ENCODE measurements around the gene AHCY.

AHCY gene

GRCh38 chr20:34324541-34324940 lies 21.4 kb upstream of the AHCY start:
- in situ Hi-C loops (cut with MboI; ENCODE audit: low sequenced_read_pairs), result no loop called here

- in situ Hi-C loops (cut with MboI; ENCODE audit: low sequenced_read_pairs), result no loop called here
Observed at GRCh38 chr20:34322267-34323105, 19.3 kb upstream of the AHCY start.

GRCh38 chr20:34320861-34321260 lies 17.7 kb upstream of the AHCY start:
- in situ Hi-C loops (cut with MboI; ENCODE audit: low sequenced_read_pairs), result no loop called here

GRCh38 chr20:34318609-34319443 lies 15.7 kb upstream of the AHCY start:
- in situ Hi-C loops (cut with MboI; ENCODE audit: low sequenced_read_pairs), result no loop called here

- in situ Hi-C loops (cut with MboI; ENCODE audit: low sequenced_read_pairs), result no loop called here
Observed at GRCh38 chr20:34316196-34316814, 13.2 kb upstream of the AHCY start.

GRCh38 chr20:34315236-34315635 lies 12.1 kb upstream of the AHCY start:
- in situ Hi-C loops (cut with MboI; ENCODE audit: low sequenced_read_pairs), result no loop called here

- in situ Hi-C loops (cut with MboI; ENCODE audit: low sequenced_read_pairs), result no loop called here
Observed at GRCh38 chr20:34312544-34313217, 9.5 kb upstream of the AHCY start.

GRCh38 chr20:34312024-34312460 lies 8.9 kb upstream of the AHCY start:
- in situ Hi-C loops (cut with MboI; ENCODE audit: low sequenced_read_pairs), result no loop called here

GRCh38 chr20:34311118-34312023 lies 8.2 kb upstream of the AHCY start:
- in situ Hi-C loops (cut with MboI; ENCODE audit: low sequenced_read_pairs), result no loop called here

GRCh38 chr20:34310481-34311117 lies 7.4 kb upstream of the AHCY start:
- in situ Hi-C loops (cut with MboI; ENCODE audit: low sequenced_read_pairs), result no loop called here

- in situ Hi-C loops (cut with MboI; ENCODE audit: low sequenced_read_pairs), result no loop called here
Observed at GRCh38 chr20:34309691-34310090, 6.5 kb upstream of the AHCY start.

GRCh38 chr20:34305333-34306230 lies 2.4 kb upstream of the AHCY start:
- in situ Hi-C loops (cut with MboI; ENCODE audit: low sequenced_read_pairs), result no loop called here

- in situ Hi-C loops (cut with MboI; ENCODE audit: low sequenced_read_pairs), result no loop called here
Observed at GRCh38 chr20:34302312-34302722, 838 bp downstream of the AHCY start.

GRCh38 chr20:34301587-34302311 lies 1.4 kb downstream of the AHCY start:
- in situ Hi-C loops (cut with MboI; ENCODE audit: low sequenced_read_pairs), result no loop called here

GRCh38 chr20:34300809-34301586 lies 2.2 kb downstream of the AHCY start:
- in situ Hi-C loops (cut with MboI; ENCODE audit: low sequenced_read_pairs), result no loop called here

GRCh38 chr20:34300256-34300806 lies 2.8 kb downstream of the AHCY start:
- in situ Hi-C loops (cut with MboI; ENCODE audit: low sequenced_read_pairs), result no loop called here

All from hTERT RPE-1 (cell line).